ENCODE measurements around the gene LRRC37A.
"Not testable (repeated sequence)": the region's sequence is repeated elsewhere in the genome, so short reads cannot be mapped to it uniquely, and the experiment has no call there.

DNA sequence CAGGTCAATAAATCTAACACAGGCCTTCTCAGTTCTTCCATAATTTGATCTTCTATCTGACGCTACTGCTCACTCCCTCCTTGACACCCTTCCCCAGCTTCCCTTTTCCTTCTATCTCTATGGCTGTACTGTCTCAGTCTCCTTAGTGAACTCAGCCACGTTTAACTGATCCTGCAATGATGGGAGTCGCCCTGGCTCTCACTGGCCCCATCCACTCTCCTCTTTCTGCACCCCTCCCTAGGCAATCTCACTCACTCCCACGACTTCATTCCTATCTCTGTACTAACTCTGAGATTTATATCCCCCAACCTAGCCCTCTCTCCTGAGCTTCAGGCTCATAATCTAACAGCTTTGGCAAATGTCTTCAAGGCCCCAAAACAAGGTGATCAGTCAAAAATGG is 58.9 kb downstream of the LRRC37A start:
- not testable (repeated sequence) for TF ChIP-seq POLR2A (IDR thresholded peaks at IDR 0.05; ENCODE audit: low read depth, low read length); FOS (IDR thresholded peaks at IDR 0.05; ENCODE audit: borderline replicate concordance, insufficient read depth, low read length); MAX (IDR thresholded peaks at IDR 0.05; ENCODE audit: insufficient read depth, insufficient read length); POLR2AphosphoS5 (IDR thresholded peaks at IDR 0.05; ENCODE audit: insufficient read depth, low read depth, low read length); EZH2 (IDR thresholded peaks at IDR 0.05; ENCODE audit: borderline replicate concordance, low read depth, low read length, severe bottlenecking)
- TF ChIP-seq, protein P1, sequence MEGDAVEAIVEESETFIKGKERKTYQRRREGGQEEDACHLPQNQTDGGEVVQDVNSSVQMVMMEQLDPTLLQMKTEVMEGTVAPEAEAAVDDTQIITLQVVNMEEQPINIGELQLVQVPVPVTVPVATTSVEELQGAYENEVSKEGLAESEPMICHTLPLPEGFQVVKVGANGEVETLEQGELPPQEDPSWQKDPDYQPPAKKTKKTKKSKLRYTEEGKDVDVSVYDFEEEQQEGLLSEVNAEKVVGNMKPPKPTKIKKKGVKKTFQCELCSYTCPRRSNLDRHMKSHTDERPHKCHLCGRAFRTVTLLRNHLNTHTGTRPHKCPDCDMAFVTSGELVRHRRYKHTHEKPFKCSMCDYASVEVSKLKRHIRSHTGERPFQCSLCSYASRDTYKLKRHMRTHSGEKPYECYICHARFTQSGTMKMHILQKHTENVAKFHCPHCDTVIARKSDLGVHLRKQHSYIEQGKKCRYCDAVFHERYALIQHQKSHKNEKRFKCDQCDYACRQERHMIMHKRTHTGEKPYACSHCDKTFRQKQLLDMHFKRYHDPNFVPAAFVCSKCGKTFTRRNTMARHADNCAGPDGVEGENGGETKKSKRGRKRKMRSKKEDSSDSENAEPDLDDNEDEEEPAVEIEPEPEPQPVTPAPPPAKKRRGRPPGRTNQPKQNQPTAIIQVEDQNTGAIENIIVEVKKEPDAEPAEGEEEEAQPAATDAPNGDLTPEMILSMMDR (IDR thresholded peaks at IDR 0.05; ENCODE audit: extremely low read depth in 1 of 2, insufficient read depth in 1 of 2, low read depth in 1 of 2, low read length in 2 of 2) = not testable (repeated sequence)
